ENCODE data around the gene EML2.

DNA sequence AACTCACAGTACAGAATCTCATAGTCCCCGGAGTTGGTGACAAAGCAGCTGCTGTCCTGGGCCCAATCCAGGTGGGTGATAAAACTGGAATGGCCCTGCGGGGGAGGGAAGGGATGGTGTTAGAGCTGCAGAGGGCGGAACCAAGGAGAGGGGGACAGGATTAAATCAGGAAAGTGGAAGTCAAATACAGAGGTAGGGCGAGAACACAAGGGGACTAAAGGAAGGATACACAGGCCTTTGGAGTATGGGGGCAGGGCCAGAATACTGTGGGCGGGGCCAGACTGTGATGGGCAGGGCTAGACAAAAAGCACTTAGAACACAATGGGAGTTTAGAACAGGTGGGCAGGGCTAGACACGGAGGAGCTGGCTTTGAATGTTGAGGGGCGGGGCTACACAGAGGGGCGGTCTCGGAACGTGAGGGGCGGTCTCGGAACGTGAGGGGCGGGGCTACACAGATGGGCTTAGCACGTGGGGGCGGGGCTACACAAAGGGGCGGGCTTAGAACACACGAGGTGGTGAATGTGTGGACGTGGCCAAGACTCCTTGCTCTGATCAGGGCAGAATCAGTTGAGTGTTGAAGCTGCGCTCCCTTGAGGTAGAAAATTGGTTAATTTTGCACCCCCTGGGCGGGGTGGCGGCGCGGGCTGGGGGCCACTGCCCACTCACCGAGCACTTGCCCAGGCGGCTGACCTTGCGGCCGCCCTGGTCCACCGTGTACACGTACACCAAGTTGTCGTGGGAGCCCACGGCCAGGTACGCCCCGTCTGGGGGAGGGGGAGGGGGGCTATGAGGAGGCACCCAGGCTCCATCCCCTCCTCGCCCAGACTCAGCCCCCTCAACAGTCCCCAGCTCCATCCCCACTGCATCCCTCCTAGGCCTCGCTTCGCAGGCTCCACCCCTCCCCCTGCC, 23.1 kb downstream of the EML2 start:
- TF ChIP-seq ZNF274 (IDR thresholded peaks at IDR 0.05; ENCODE audit: borderline replicate concordance, extremely low read depth, low read length): no peak
- TF ChIP-seq SUZ12 (IDR thresholded peaks at IDR 0.05; ENCODE audit: low read length): no peak
- TF ChIP-seq, protein P1, sequence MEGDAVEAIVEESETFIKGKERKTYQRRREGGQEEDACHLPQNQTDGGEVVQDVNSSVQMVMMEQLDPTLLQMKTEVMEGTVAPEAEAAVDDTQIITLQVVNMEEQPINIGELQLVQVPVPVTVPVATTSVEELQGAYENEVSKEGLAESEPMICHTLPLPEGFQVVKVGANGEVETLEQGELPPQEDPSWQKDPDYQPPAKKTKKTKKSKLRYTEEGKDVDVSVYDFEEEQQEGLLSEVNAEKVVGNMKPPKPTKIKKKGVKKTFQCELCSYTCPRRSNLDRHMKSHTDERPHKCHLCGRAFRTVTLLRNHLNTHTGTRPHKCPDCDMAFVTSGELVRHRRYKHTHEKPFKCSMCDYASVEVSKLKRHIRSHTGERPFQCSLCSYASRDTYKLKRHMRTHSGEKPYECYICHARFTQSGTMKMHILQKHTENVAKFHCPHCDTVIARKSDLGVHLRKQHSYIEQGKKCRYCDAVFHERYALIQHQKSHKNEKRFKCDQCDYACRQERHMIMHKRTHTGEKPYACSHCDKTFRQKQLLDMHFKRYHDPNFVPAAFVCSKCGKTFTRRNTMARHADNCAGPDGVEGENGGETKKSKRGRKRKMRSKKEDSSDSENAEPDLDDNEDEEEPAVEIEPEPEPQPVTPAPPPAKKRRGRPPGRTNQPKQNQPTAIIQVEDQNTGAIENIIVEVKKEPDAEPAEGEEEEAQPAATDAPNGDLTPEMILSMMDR (IDR thresholded peaks at IDR 0.05; ENCODE audit: control extremely low read depth in 1 of 3, insufficient read depth in 1 of 3, low read depth in 1 of 3, low read length in 3 of 3): no peak
- 0 out of 2 replicates have a peak, but pooled peaks have one; percentile 36 for TF ChIP-seq CHD2 (IDR thresholded peaks at IDR 0.05; ENCODE audit: low read length)
- TF ChIP-seq RNF2 (IDR thresholded peaks at IDR 0.05; ENCODE audit: borderline replicate concordance, low read depth, low read length, missing control alignments, poor library complexity, severe bottlenecking): no peak
- no peak for TF ChIP-seq TCF12 (IDR thresholded peaks at IDR 0.05; ENCODE audit: low read depth, low read length)
- TF ChIP-seq EZH2 (IDR thresholded peaks at IDR 0.05; ENCODE audit: low read depth, low read length, severe bottlenecking): no peak

Measured in H1 (cell line).